ENCODE data around the gene EGFR. TPM values are rescaled to one million over a fixed set of nuclear protein-coding genes. Genes with fewer than 3 reads are reported as not detected.
A peak's percentile ranks its signal among the peaks of the same experiment; 100 is the strongest.

The EGFR gene
- total RNA-seq, 4 donors from 2014 or later: 79.3 to 125 (median 110) TPM

DNA sequence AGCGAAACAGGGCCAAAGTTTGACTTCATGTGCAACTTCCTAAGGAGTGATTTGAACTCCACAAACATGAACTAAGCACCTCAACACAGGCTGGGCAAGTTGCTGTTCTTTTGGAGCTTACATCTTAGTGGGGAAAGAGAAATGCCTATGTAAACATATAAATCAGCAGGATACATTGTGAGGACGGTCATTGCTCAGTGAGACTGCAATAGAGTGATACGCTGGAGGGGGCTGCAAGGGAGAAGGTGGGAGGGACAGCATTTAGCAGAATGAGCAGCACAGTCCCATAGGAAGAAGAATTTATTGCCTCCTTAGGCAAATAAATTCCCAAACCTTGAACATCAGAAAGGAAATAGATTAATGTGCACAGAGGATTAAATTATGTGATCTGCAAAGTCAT, 90.0 kb downstream of the EGFR start:
- TF ChIP-seq POLR2A (IDR thresholded peaks at IDR 0.05; ENCODE audit: low read depth): no peak
- TF ChIP-seq, protein P1, sequence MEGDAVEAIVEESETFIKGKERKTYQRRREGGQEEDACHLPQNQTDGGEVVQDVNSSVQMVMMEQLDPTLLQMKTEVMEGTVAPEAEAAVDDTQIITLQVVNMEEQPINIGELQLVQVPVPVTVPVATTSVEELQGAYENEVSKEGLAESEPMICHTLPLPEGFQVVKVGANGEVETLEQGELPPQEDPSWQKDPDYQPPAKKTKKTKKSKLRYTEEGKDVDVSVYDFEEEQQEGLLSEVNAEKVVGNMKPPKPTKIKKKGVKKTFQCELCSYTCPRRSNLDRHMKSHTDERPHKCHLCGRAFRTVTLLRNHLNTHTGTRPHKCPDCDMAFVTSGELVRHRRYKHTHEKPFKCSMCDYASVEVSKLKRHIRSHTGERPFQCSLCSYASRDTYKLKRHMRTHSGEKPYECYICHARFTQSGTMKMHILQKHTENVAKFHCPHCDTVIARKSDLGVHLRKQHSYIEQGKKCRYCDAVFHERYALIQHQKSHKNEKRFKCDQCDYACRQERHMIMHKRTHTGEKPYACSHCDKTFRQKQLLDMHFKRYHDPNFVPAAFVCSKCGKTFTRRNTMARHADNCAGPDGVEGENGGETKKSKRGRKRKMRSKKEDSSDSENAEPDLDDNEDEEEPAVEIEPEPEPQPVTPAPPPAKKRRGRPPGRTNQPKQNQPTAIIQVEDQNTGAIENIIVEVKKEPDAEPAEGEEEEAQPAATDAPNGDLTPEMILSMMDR (IDR thresholded peaks at IDR 0.05): no peak
- TF ChIP-seq POLR2AphosphoS5 (IDR thresholded peaks at IDR 0.05): no peak
- TF ChIP-seq EP300 (IDR thresholded peaks at IDR 0.05): no peak
- no peaks in the 10 kb centered on the region for H3K36me3 ChIP-seq
- H3K4me1 ChIP-seq: peaks cover 10 to 96% (median 75%) of the 10 kb centered on the region in 4 donors
- DNase-seq (ENCODE audit: extremely low spot score): no peak
- H3K9me3 ChIP-seq: no peaks in the 10 kb centered on the region
- no peak overlapping the region for H3K27ac ChIP-seq (replicated peaks in 1 of 4)
- H3K27me3 ChIP-seq: no peaks in the 10 kb centered on the region
- WGBS: 61% methylated on average over 3 of the region's 3 CpGs
- no peak overlapping the region for H3K4me3 ChIP-seq
- intact Hi-C loops (cut with DNase I): no loop called here

DNA sequence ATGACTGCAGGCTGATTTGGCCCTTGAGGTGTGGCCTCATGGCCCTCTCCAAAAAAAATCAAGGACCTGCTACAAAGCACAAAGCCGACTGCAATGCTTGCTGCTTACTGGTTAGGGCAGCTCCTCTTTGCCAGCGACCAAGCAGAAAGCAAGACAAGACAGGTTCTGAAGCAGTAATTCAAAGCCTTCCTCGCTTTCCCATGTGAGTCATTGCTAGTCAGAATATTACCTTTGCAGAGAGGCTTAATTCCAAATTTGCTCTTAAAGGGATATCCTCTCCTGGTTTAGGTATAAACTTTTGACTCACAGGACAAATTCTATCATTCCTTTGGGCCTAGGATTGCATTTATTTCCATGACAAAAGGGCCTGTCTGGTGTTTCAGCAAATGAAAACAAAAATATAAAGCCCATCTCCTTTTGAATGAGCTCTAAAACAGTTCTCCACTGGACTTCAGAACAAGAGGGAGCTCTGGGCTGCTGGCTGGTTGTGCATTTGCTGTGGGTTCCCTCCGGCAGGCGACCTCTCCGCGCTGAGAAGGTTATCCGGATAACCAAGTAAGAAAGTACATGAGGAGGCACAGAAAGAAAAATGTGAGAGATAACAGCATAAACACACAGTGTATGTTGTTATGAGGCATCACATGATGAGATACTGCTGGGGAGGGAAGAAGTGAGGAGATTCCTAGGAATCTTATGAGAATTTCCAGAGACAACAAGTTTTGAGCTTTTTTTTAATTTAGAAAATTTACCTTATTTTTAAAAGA, 90.8 kb downstream of the EGFR start:
- no peak overlapping the region for H3K4me3 ChIP-seq
- intact Hi-C loops (cut with DNase I): no loop called here
- H3K27ac ChIP-seq (replicated peaks in 1 of 4): peak overlapping the region in 1 of 4 donors; percentile 28
- no peak for DNase-seq (ENCODE audit: extremely low spot score)
- H3K36me3 ChIP-seq: no peaks in the 10 kb centered on the region
- no peak for TF ChIP-seq POLR2AphosphoS5 (IDR thresholded peaks at IDR 0.05)
- TF ChIP-seq, protein P1 (IDR thresholded peaks at IDR 0.05): no peak
- no peak for TF ChIP-seq POLR2A (IDR thresholded peaks at IDR 0.05; ENCODE audit: low read depth)
- no peak for TF ChIP-seq EP300 (IDR thresholded peaks at IDR 0.05)
- H3K4me1 ChIP-seq: peaks cover 10 to 89% (median 69%) of the 10 kb centered on the region in 4 donors
- H3K9me3 ChIP-seq: no peaks in the 10 kb centered on the region
- 75% methylated on average over 8 of the region's 8 CpGs for WGBS
- no peaks in the 10 kb centered on the region for H3K27me3 ChIP-seq

DNA sequence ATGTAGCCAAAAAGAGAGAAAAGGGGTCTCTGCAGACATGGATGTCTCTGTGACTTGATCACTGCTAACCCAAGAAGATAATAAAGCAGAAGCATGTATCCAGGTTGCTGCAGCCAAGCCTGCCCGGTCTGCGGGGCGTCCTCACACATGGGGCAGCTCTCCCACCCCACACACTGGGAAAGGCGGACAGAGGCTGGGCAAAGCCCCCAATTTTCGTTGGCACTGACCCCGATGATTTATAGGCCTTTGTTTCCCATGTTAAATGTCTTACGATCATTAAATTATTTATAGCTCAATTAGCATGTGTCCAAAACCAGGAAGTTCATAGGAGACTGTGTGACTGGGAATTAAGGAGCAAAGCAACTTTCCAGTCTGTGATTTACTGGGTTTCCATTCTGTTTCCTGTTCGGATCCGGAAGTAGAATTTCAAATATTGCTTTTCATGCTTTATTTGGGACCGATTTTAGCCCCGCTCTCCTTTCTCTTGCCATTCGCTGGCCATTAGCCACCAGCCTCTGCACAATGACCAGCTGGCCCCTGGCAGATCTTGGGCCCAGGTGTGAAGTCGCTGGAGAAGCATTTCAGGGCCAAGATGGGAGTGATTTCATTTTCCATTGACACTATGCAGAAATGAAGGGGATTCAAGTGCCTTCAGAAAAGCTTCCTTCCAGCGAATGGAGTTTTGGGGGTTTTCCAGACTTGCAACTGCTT, 91.6 kb downstream of the EGFR start:
- no peaks in the 10 kb centered on the region for H3K27me3 ChIP-seq
- no peak overlapping the region for H3K4me3 ChIP-seq
- no peaks in the 10 kb centered on the region for H3K36me3 ChIP-seq
- no peak for DNase-seq (ENCODE audit: extremely low spot score)
- no peak for TF ChIP-seq EP300 (IDR thresholded peaks at IDR 0.05)
- intact Hi-C loops (cut with DNase I): no loop called here
- H3K9me3 ChIP-seq: no peaks in the 10 kb centered on the region
- H3K4me1 ChIP-seq: peaks cover 10 to 85% (median 63%) of the 10 kb centered on the region in 4 donors
- H3K27ac ChIP-seq (replicated peaks in 1 of 4): peak overlapping the region in 2 of 4 donors; percentile 24 to 33
- 74% methylated on average over 14 of the region's 14 CpGs for WGBS

DNA sequence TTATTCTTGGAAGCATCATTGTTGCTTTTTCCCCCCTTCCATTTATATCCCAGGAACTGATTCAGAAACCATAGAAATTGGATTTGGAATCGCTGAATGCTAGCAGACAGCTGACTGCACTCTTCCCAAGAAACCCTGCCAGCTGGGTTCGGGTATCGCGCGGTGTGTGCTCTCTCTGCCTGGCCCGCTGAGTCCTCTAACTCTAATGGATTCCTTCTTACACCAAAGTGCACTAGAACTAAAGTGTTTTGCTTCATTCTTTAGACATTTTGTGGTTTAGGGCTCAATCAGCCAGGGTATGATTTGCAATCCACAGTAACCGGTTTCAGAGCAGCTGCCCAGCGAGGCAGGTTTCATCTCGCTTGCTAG, 92.2 kb downstream of the EGFR start:
- DNase-seq (ENCODE audit: extremely low spot score): no peak
- Histone ChIP-seq H3K27me3 (no peaks in the 10 kb centered on the region), H3K27ac (replicated peaks in 1 of 4) (peak overlapping the region in 1 of 4 donors; percentile 33), H3K4me1 (peaks cover 10 to 79% (median 61%) of the 10 kb centered on the region in 4 donors), H3K9me3 (no peaks in the 10 kb centered on the region), H3K36me3 (no peaks in the 10 kb centered on the region), H3K4me3 (no peak overlapping the region)
- no peak for TF ChIP-seq POLR2AphosphoS5 (IDR thresholded peaks at IDR 0.05)
- TF ChIP-seq POLR2A (IDR thresholded peaks at IDR 0.05; ENCODE audit: low read depth): no peak
- TF ChIP-seq, protein P1 (IDR thresholded peaks at IDR 0.05): no peak
- no peak for TF ChIP-seq EP300 (IDR thresholded peaks at IDR 0.05)
- WGBS: 61% methylated on average over 9 of the region's 9 CpGs
- intact Hi-C loops (cut with DNase I): no loop called here

DNA sequence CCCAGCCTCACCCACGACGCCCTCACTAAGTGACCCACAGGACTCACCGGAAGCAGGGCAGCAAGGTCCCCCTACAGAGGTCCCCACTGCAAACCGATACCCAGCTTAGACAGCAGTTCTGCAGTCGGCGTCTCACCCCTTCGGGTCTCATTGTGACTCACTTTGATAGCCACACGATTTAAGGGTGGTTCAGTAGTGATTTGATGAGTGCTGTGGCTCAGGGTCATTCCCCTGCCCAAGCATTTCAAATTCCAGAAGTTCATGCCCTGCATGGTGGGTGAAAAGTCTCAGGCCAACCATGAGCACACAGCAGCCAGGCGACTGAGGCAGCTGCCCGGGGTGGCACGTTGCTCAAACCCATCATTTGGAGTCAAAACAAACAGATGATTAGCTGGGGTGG, 93.2 kb downstream of the EGFR start:
- WGBS: 98% methylated on average over 11 of the region's 11 CpGs
- intact Hi-C loops (cut with DNase I): no loop called here
- Histone ChIP-seq H3K4me3 (no peak overlapping the region), H3K27me3 (no peaks in the 10 kb centered on the region), H3K4me1 (peaks cover 10 to 70% (median 54%) of the 10 kb centered on the region in 4 donors), H3K27ac (replicated peaks in 1 of 4) (no peak overlapping the region), H3K9me3 (no peaks in the 10 kb centered on the region), H3K36me3 (no peaks in the 10 kb centered on the region)
- TF ChIP-seq POLR2AphosphoS5 (IDR thresholded peaks at IDR 0.05) (no peak), EP300 (IDR thresholded peaks at IDR 0.05) (no peak), POLR2A (IDR thresholded peaks at IDR 0.05; ENCODE audit: low read depth) (no peak)
- TF ChIP-seq, protein P1 (IDR thresholded peaks at IDR 0.05): no peak
- no peak for DNase-seq (ENCODE audit: extremely low spot score)

Measured in esophagus muscularis mucosa (tissue), 4 donors.